Activated CD8-positive, alpha-beta memory T cell treated with anti-CD3 and anti-CD28 coated beads, Interleukin-2, amount 50 U/mL, for 4 hours (primary cell): ENCODE measurements around the gene ANGPTL4.
A peak's percentile ranks its signal among the peaks of the same experiment; 100 is the strongest.
"Not testable (repeated sequence)": the region's sequence is repeated elsewhere in the genome, so short reads cannot be mapped to it uniquely, and the experiment has no call there.

ENCODE experiments used
- DNase-seq: peaks from one replicate; pipeline ENCODE4 v3.0.0-alpha.2; 2020

Gene ANGPTL4

GRCh38 chr19:8334458-8335342 lies 29.3 kb upstream of the ANGPTL4 start:
- no peak for DNase-seq

GRCh38 chr19:8335343-8336071 lies 28.4 kb upstream of the ANGPTL4 start:
- DNase-seq, result peak; percentile 33

GRCh38 chr19:8336072-8336569 lies 27.8 kb upstream of the ANGPTL4 start:
- DNase-seq, result no peak

GRCh38 chr19:8336660-8337059 lies 27.3 kb upstream of the ANGPTL4 start:
- DNase-seq, result no peak

- no peak for DNase-seq
Observed at GRCh38 chr19:8337728-8338127, 26.2 kb upstream of the ANGPTL4 start.

GRCh38 chr19:8338835-8339234 lies 25.1 kb upstream of the ANGPTL4 start:
- DNase-seq, result no peak

- no peak for DNase-seq
Observed at GRCh38 chr19:8340341-8341096, 23.4 kb upstream of the ANGPTL4 start.

GRCh38 chr19:8341504-8341903 lies 22.5 kb upstream of the ANGPTL4 start:
- DNase-seq, result not testable (repeated sequence)

GRCh38 chr19:8342316-8342683 lies 21.7 kb upstream of the ANGPTL4 start:
- no peak for DNase-seq

GRCh38 chr19:8342684-8343482 lies 21.1 kb upstream of the ANGPTL4 start, which contains the start of gene KANK3:
Gene KANK3, minus strand, starts transcription at chr19:8343262. Its CDS starts 5,434 bp downstream, at chr19:8337828.
- peak; percentile 91 for DNase-seq

- no peak for DNase-seq
Observed at GRCh38 chr19:8343483-8343844, 20.5 kb upstream of the ANGPTL4 start.

- DNase-seq, result not testable (repeated sequence)
Observed at GRCh38 chr19:8349629-8350372, 14.2 kb upstream of the ANGPTL4 start.

GRCh38 chr19:8352134-8352827 lies 11.7 kb upstream of the ANGPTL4 start:
- DNase-seq, result no peak

GRCh38 chr19:8352845-8353244 lies 11.1 kb upstream of the ANGPTL4 start:
- DNase-seq, result not testable (repeated sequence)

GRCh38 chr19:8355631-8356402 lies 8.1 kb upstream of the ANGPTL4 start:
- no peak for DNase-seq

- DNase-seq, result no peak
Observed at GRCh38 chr19:8357007-8357521, 6.9 kb upstream of the ANGPTL4 start.

- DNase-seq, result no peak
Observed at GRCh38 chr19:8358948-8359347, 5.0 kb upstream of the ANGPTL4 start.

- DNase-seq, result no peak
Observed at GRCh38 chr19:8360196-8360595, 3.8 kb upstream of the ANGPTL4 start.

- no peak for DNase-seq
Observed at GRCh38 chr19:8361921-8362793, 1.8 kb upstream of the ANGPTL4 start.
